MCF 10A (cell line): Measurements from ENCODE around the gene KIF1B. TPM values are rescaled to one million over a fixed set of nuclear protein-coding genes. Genes with fewer than 3 reads are reported as not detected.

Experiments
- BruUV-seq: library from RNA; stranded (reverse); fragments of 400-500 nt; replicated peaks from 2 replicates; lab custom pipeline; 2021; lab: Mats Ljungman, UMichigan
- CTCF ChIA-PET: fragments of 300-600 bp; sonication (Branson Sonifier 250); formaldehyde crosslinking; extraction: SDS; loops from one replicate; lab custom pipeline; 2021; ENCODE audit warnings: antibody characterized with exemption, inconsistent platforms; lab: Yijun Ruan, JAX
- POLR2A ChIA-PET: fragments of 300-600, 350-650 bp; sonication (Branson Sonifier 250); formaldehyde crosslinking; extraction: SDS; loops from one replicate; lab custom pipeline; 2020; ENCODE audit warnings: antibody characterized with exemption, inconsistent platforms; lab: Yijun Ruan, JAX
- DNase-seq: peaks from one replicate; pipeline ENCODE4 v3.0.0-alpha.2; 2018; ENCODE audit not compliant: unreplicated experiment
- H3K27ac Mint-ChIP-seq: one replicate; pipeline ENCODE4 v1.8.0; 2022; ENCODE audit warnings: mild to moderate bottlenecking, low read depth, mixed read lengths; ENCODE audit not compliant: unreplicated experiment
- H3K27me3 Mint-ChIP-seq: one replicate; pipeline ENCODE4 v1.8.0; 2022; ENCODE audit warnings: mixed read lengths; ENCODE audit not compliant: insufficient read depth, unreplicated experiment
- H3K36me3 Mint-ChIP-seq: one replicate; pipeline ENCODE4 v1.8.0; 2022; ENCODE audit warnings: mild to moderate bottlenecking, moderate library complexity, mixed read lengths; ENCODE audit not compliant: insufficient read depth, unreplicated experiment
- H3K4me1 Mint-ChIP-seq: one replicate; pipeline ENCODE4 v1.8.0; 2022; ENCODE audit warnings: mixed read lengths; ENCODE audit not compliant: insufficient read depth, unreplicated experiment
- H3K4me3 Mint-ChIP-seq: one replicate; pipeline ENCODE4 v1.8.0; 2022; ENCODE audit warnings: mild to moderate bottlenecking, moderate library complexity, mixed read lengths; ENCODE audit not compliant: unreplicated experiment
- H3K9me3 Mint-ChIP-seq: one replicate; pipeline ENCODE4 v1.8.0; 2022; ENCODE audit warnings: mixed read lengths; ENCODE audit not compliant: unreplicated experiment
- CTCF ChIP-seq: fragments of 200-600 bp; IDR thresholded peaks from one replicate; pipeline ENCODE4 v1.8.0; 2022; ENCODE audit warnings: antibody characterized with exemption, mild to moderate bottlenecking; ENCODE audit not compliant: unreplicated experiment
- intact Hi-C: fragments of 100-400 bp; cut with micrococcal nuclease; formaldehyde crosslinking; loops from 2 replicates; pipeline ENCODE4 v1.14.1; 2022
- total RNA-seq: library from RNA; stranded (reverse); gene quantifications from 2 replicates; pipeline ENCODE4 v1.2.3, GENCODE V29; 2022

The KIF1B gene
- total RNA-seq, 1 experiment from 2014 or later: 35.9 TPM

DNA sequence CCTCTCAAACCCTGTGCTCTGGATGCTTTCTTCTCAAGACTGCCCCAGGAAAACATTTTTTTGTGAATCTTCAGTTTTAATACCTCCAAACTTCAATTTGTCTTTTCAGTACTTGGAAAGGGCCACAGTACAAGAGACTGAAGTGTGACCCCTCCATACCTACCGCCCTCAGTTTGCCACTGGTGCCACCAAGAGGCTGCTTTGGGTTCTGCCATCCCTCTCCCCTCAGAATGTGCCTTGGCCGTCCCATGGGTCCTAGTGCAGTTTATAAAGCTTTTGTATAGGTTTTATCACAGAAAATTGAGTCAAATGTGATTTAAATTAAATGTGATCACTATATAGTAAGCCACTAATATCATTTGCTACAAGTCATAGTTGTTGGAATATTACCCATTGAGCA, 127.7 kb downstream of the KIF1B start:
- H3K36me3 Mint-ChIP-seq: peaks cover 62% of the 10 kb centered on the region
- H3K27ac Mint-ChIP-seq: no peak overlapping the region
- POLR2A ChIA-PET: interaction anchor here (1.0 to 1.4 kb wide), 2 partner anchors 126 to 128 kb away, joined by 3 read pairs; partner anchors contain the start of gene KIF1B
- CTCF ChIA-PET: interaction anchor here (0.9 to 1.0 kb wide), 2 partner anchors 16 to 18 kb away, joined by 5 to 6 read pairs; no protein-coding TSS in a partner anchor
- DNase-seq: peak; percentile 42
- H3K27me3 Mint-ChIP-seq: no peaks in the 10 kb centered on the region
- peaks cover 8% of the 10 kb centered on the region for H3K4me1 Mint-ChIP-seq
- H3K9me3 Mint-ChIP-seq: no peaks in the 10 kb centered on the region
- intact Hi-C loops: loop anchor here (2.0 kb wide), 2 partner anchors 127 to 387 kb away; partner anchors contain the start of gene KIF1B
- BruUV-seq: no TSS peak
- TF ChIP-seq CTCF: peak; percentile 61
- no peak overlapping the region for H3K4me3 Mint-ChIP-seq

DNA sequence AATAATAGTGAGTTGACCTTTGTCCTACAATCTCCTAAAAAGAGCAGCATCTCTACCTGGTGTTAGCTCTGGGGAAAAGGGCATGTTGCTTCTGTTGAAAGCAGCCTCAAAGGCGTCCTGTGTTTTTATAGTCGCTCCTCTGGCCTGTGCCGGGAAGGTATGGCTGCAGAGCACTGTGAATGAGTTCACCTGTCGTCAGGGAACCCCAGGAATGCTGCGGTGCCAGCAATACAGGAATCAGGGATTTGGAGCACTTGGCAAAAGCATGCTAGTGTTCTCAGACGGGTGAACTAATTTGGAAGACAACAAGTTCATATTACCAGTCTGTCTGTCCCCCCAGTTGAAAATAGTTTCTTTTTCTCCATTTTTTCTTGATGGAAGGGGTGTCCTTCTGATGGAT, 128.2 kb downstream of the KIF1B start:
- no TSS peak for BruUV-seq
- no peaks in the 10 kb centered on the region for H3K27me3 Mint-ChIP-seq
- no peaks in the 10 kb centered on the region for H3K9me3 Mint-ChIP-seq
- intact Hi-C loops: loop anchor here (2.0 kb wide), 2 partner anchors 128 to 388 kb away; partner anchors contain the start of gene KIF1B
- H3K27ac Mint-ChIP-seq: no peak overlapping the region
- TF ChIP-seq CTCF: no peak
- POLR2A ChIA-PET: interaction anchor here (0.9 to 1.4 kb wide), 2 partner anchors 8 to 127 kb away, joined by 3 to 4 read pairs; no protein-coding TSS in a partner anchor
- CTCF ChIA-PET: interaction anchor here (0.7 to 1.0 kb wide), 4 partner anchors 17 to 255 kb away, joined by 3 to 6 read pairs (median 5); no protein-coding TSS in a partner anchor
- no peak overlapping the region for H3K4me3 Mint-ChIP-seq
- DNase-seq: no peak
- H3K36me3 Mint-ChIP-seq: peaks cover 64% of the 10 kb centered on the region
- H3K4me1 Mint-ChIP-seq: peaks cover 8% of the 10 kb centered on the region

DNA sequence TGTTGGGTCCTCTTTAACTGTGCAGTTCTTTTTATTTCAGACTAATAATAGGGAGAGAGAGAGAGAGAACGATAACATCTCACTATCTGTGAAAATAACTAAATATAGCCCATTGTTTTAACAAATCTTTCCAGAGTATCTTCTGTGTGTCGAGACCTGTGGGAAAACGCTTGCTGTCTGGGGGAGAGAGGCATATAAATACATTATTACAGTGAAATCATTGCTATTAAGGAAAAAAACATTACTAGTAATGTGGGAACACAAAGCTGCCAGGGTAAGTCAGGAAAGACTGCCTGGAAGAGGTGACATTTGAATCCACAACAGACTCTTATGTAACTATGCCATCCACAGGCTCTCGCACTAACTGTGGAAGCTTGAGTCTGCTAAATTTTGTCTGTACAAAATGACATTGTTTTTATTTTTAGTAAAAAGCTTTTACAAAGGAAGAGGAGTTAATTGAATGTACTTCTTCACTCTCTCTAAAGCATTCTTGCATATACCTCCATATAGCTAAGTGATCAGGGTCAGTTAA, 128.7 kb downstream of the KIF1B start:
- Mint-ChIP-seq H3K27me3 (no peaks in the 10 kb centered on the region), H3K4me3 (no peak overlapping the region), H3K9me3 (no peaks in the 10 kb centered on the region), H3K36me3 (peaks cover 60% of the 10 kb centered on the region), H3K27ac (no peak overlapping the region), H3K4me1 (peaks cover 8% of the 10 kb centered on the region)
- intact Hi-C loops: loop anchor here (2.0 kb wide), 2 partner anchors 128 to 388 kb away; partner anchors contain the start of gene KIF1B
- CTCF ChIA-PET: interaction anchor here (0.7 to 0.9 kb wide), 3 partner anchors 17 to 256 kb away, joined by 3 to 5 read pairs (median 5); no protein-coding TSS in a partner anchor
- POLR2A ChIA-PET: interaction anchor here (0.9 to 1.4 kb wide), 2 partner anchors 9 to 127 kb away, joined by 3 to 4 read pairs; no protein-coding TSS in a partner anchor
- no peak for DNase-seq
- BruUV-seq: no TSS peak
- TF ChIP-seq CTCF: no peak

DNA sequence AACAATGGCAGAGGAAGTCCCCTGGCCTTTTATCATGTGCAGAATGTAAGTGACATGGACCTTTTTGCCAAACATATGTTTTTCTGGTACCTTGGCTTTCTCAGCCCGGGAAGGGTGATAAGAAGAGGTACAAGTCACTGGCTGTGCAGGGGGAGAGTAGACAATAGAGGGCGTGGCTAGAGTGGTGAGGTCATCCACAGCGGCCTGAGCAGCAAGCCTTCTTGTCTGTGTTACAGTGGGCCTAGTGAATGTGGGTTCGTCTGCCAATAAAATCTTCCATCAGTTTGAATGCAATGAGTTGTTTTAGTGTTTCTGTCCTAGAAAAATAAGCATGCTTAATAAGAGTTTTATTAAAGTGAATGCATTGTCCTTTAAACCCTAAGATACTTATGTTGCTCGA, 129.4 kb downstream of the KIF1B start:
- BruUV-seq: no TSS peak
- H3K9me3 Mint-ChIP-seq: no peaks in the 10 kb centered on the region
- TF ChIP-seq CTCF: no peak
- H3K4me3 Mint-ChIP-seq: no peak overlapping the region
- no peak overlapping the region for H3K27ac Mint-ChIP-seq
- POLR2A ChIA-PET: interaction anchor here (0.6 to 2.6 kb wide), 2 partner anchors 130 to 586 kb away, joined by 3 to 10 read pairs; partner anchors contain the start of gene KIF1B
- intact Hi-C loops: loop anchor here (2.0 kb wide), 2 partner anchors 129 to 389 kb away; partner anchors contain the start of gene KIF1B
- peak; percentile 31 for DNase-seq
- CTCF ChIA-PET: interaction anchor here (0.8 kb wide), 1 partner anchor 131 kb away, joined by 3 read pairs; no protein-coding TSS in a partner anchor
- H3K4me1 Mint-ChIP-seq: peaks cover 8% of the 10 kb centered on the region
- peaks cover 64% of the 10 kb centered on the region for H3K36me3 Mint-ChIP-seq
- H3K27me3 Mint-ChIP-seq: no peaks in the 10 kb centered on the region
